DMS53 treated with DMSO at 0.1 percent for 48 hours (cell line): ENCODE measurements around the gene SLC2A2.
"Not testable (repeated sequence)": the region's sequence is repeated elsewhere in the genome, so short reads cannot be mapped to it uniquely, and the experiment has no call there.

Experiments
- DNase-seq: peaks from one replicate; lab custom pipeline; 2025; ENCODE audit not compliant: unreplicated experiment; lab: John Stamatoyannopoulos, UW

The SLC2A2 gene

GRCh38 chr3:170989100-170989648, 37.3 kb downstream of the SLC2A2 start:
- DNase-seq, result no peak

- DNase-seq, result no peak
Measured at GRCh38 chr3:170988378-170988777, 38.1 kb downstream of the SLC2A2 start.

GRCh38 chr3:170985304-170985703, 41.2 kb downstream of the SLC2A2 start:
- no peak for DNase-seq

- DNase-seq, result no peak
Measured at GRCh38 chr3:170982733-170983132, 43.8 kb downstream of the SLC2A2 start.

GRCh38 chr3:170980399-170980798, 46.1 kb downstream of the SLC2A2 start:
- no peak for DNase-seq

GRCh38 chr3:170977949-170978745, 48.4 kb downstream of the SLC2A2 start:
- no peak for DNase-seq

- DNase-seq, result no peak
Measured at GRCh38 chr3:170976190-170976519, 50.4 kb downstream of the SLC2A2 start.

- no peak for DNase-seq
Measured at GRCh38 chr3:170975283-170976189, 51.0 kb downstream of the SLC2A2 start.

- no peak for DNase-seq
Measured at GRCh38 chr3:170974872-170975271, 51.6 kb downstream of the SLC2A2 start.

GRCh38 chr3:170972917-170973316, 53.6 kb downstream of the SLC2A2 start:
- not testable (repeated sequence) for DNase-seq

GRCh38 chr3:170967126-170967525, 59.4 kb downstream of the SLC2A2 start:
- no peak for DNase-seq

GRCh38 chr3:170966495-170966894, 60.0 kb downstream of the SLC2A2 start:
- DNase-seq, result no peak

GRCh38 chr3:170962411-170962810, 64.1 kb downstream of the SLC2A2 start:
- DNase-seq, result no peak

GRCh38 chr3:170961616-170962400, 64.7 kb downstream of the SLC2A2 start:
- no peak for DNase-seq

GRCh38 chr3:170959457-170959856, 67.1 kb downstream of the SLC2A2 start:
- DNase-seq, result no peak

- DNase-seq, result no peak
Measured at GRCh38 chr3:170956647-170957046, 69.9 kb downstream of the SLC2A2 start.

GRCh38 chr3:170953736-170954135, 72.8 kb downstream of the SLC2A2 start:
- DNase-seq, result no peak

GRCh38 chr3:170953229-170953628, 73.3 kb downstream of the SLC2A2 start:
- no peak for DNase-seq

GRCh38 chr3:170949211-170949610, 77.3 kb downstream of the SLC2A2 start:
- no peak for DNase-seq

- no peak for DNase-seq
Measured at GRCh38 chr3:170947018-170947769, 79.3 kb downstream of the SLC2A2 start.
